GM23338 (cell line): ENCODE data around the gene ARFGAP2. TPM values are rescaled to one million over a fixed set of nuclear protein-coding genes. Genes with fewer than 3 reads are reported as not detected.

Experiments used
- ATAC-seq: fragments of 200-7000 bp; cut with Tn5 transposase; 3 replicates; pipeline ENCODE4 v1.9.1; 2020
- DNase-seq: peaks from one replicate; pipeline ENCODE4 v3.0.0-alpha.2; 2015; ENCODE audit warnings: low spot score
- H2AFZ ChIP-seq: fragments of 200-600 bp; sonication (generic); 2 replicates; pipeline ENCODE4 v1.8.0; 2016; ENCODE audit warnings: antibody characterized with exemption, mild to moderate bottlenecking, moderate library complexity
- H3F3A ChIP-seq: fragments of 200-600 bp; sonication (generic); replicated peaks from 2 replicates; pipeline ENCODE4 v1.8.0; 2017; ENCODE audit warnings: antibody characterized with exemption, mixed run types, low read depth
- H3K27ac ChIP-seq: fragments of 200-600 bp; sonication (generic); 2 replicates; pipeline ENCODE4 v1.6.1; 2016; ENCODE audit warnings: low read depth
- H3K27me3 ChIP-seq: fragments of 200-600 bp; sonication (generic); 2 replicates; pipeline ENCODE4 v1.8.0; 2016; ENCODE audit warnings: mild to moderate bottlenecking, mixed run types, moderate library complexity; ENCODE audit not compliant: insufficient read depth
- H3K36me3 ChIP-seq: fragments of 200-600 bp; sonication (generic); 2 replicates; pipeline ENCODE4 v1.8.0; 2016; ENCODE audit warnings: mild to moderate bottlenecking; ENCODE audit not compliant: insufficient read depth
- H3K4me1 ChIP-seq: fragments of 200-600 bp; sonication (generic); 2 replicates; pipeline ENCODE4 v1.8.0; 2016; ENCODE audit warnings: mild to moderate bottlenecking, moderate library complexity; ENCODE audit not compliant: insufficient read depth
- H3K4me2 ChIP-seq: fragments of 200-600 bp; sonication (generic); 2 replicates; pipeline ENCODE4 v1.7.1; 2017; ENCODE audit warnings: mixed run types
- H3K4me3 ChIP-seq: fragments of 200-600 bp; sonication (generic); 2 replicates; pipeline ENCODE4 v1.6.1; 2016; ENCODE audit warnings: mixed run types
- H3K79me2 ChIP-seq: fragments of 200-600 bp; sonication (generic); replicated peaks from 2 replicates; pipeline ENCODE4 v1.8.0; 2017; ENCODE audit warnings: mild to moderate bottlenecking; ENCODE audit not compliant: insufficient read depth
- H3K9me2 ChIP-seq: fragments of 200-600 bp; sonication (generic); 2 replicates; pipeline ENCODE4 v1.8.0; 2017; ENCODE audit not compliant: insufficient read depth
- H4K20me1 ChIP-seq: fragments of 200-600 bp; sonication (generic); replicated peaks from 2 replicates; pipeline ENCODE4 v1.8.0; 2017; ENCODE audit warnings: mild to moderate bottlenecking; ENCODE audit not compliant: insufficient read depth
- H3K27ac Mint-ChIP-seq: 2 replicates; pipeline ENCODE4 v1.8.0; 2020; ENCODE audit warnings: inconsistent platforms, mild to moderate bottlenecking, moderate library complexity, mixed read lengths
- H3K27me3 Mint-ChIP-seq: 3 replicates; pipeline ENCODE4 v1.8.0; 2022; ENCODE audit warnings: low read depth, mild to moderate bottlenecking, moderate library complexity, mixed read lengths, inconsistent platforms; ENCODE audit not compliant: insufficient read depth, poor library complexity
- H3K36me3 Mint-ChIP-seq: 3 replicates; pipeline ENCODE4 v1.8.0; 2021; ENCODE audit warnings: low read depth, mild to moderate bottlenecking, inconsistent platforms, moderate library complexity, mixed read lengths
- H3K4me1 Mint-ChIP-seq: 3 replicates; pipeline ENCODE4 v1.8.0; 2020; ENCODE audit warnings: mild to moderate bottlenecking, inconsistent platforms, mixed read lengths
- H3K4me3 Mint-ChIP-seq: 3 replicates; pipeline ENCODE4 v1.8.0; 2021; ENCODE audit warnings: moderate library complexity, mild to moderate bottlenecking, inconsistent platforms, mixed read lengths
- H3K9me3 Mint-ChIP-seq: 3 replicates; pipeline ENCODE4 v1.8.0; 2020; ENCODE audit warnings: moderate library complexity, mild to moderate bottlenecking, inconsistent platforms, mixed read lengths
- EZH2 ChIP-seq: fragments of 200-600 bp; sonication (generic); IDR thresholded peaks from one replicate; pipeline ENCODE4 v1.8.0; 2017; ENCODE audit warnings: antibody characterized with exemption, mild to moderate bottlenecking, low read depth; ENCODE audit not compliant: unreplicated experiment
- NANOG ChIP-seq: IDR thresholded peaks from 2 replicates; pipeline ENCODE4 v1.6.1; 2016; ENCODE audit warnings: antibody characterized with exemption, borderline replicate concordance
- POLR2AphosphoS5 ChIP-seq: IDR thresholded peaks from 2 replicates; pipeline ENCODE4 v1.6.1; 2016; ENCODE audit warnings: antibody characterized with exemption, low read depth
- STAT1 ChIP-seq: IDR thresholded peaks from one replicate; pipeline ENCODE4 v1.6.1; 2016; ENCODE audit warnings: antibody characterized with exemption; ENCODE audit not compliant: unreplicated experiment
- ZNF114 ChIP-seq: fragments of 250-450 bp; sonication (Bioruptor Pico); IDR thresholded peaks from 2 replicates; pipeline ENCODE4 v1.5.0; 2020; ENCODE audit warnings: mild to moderate bottlenecking, moderate library complexity
- polyA plus RNA-seq: library from polyadenylated mRNA; unstranded; fragments of >200 nt; fragmentation: Nextera tagmentation; extraction: Ambion mirVana; gene quantifications from 2 replicates; pipeline ENCODE4 v1.2.1, GENCODE V29; 2016
- total RNA-seq: library from RNA; depleted of rRNA; stranded (reverse); fragments of >200 nt; shearing (Covaris generic); gene quantifications from 2 replicates; pipeline ENCODE4 v1.2.3, GENCODE V29; 2014
- TF ChIP-seq, protein P1 (sequence below): IDR thresholded peaks from one replicate; pipeline ENCODE4 v1.6.1; 2018; ENCODE audit warnings: antibody characterized with exemption; ENCODE audit not compliant: unreplicated experiment
- TF ChIP-seq, protein P2 (sequence below): IDR thresholded peaks from 2 replicates; pipeline ENCODE4 v1.6.1; 2016; ENCODE audit warnings: antibody characterized with exemption
- TF ChIP-seq, protein P3 (sequence below): fragments of 250-450 bp; sonication (Bioruptor Pico); IDR thresholded peaks from 2 replicates; pipeline ENCODE4 v1.5.0; 2020; ENCODE audit warnings: mild to moderate bottlenecking, moderate library complexity

Gene ARFGAP2
- total and polyA plus RNA-seq, 2 experiments from 2014 or later: 25.6 to 122 TPM

DNA sequence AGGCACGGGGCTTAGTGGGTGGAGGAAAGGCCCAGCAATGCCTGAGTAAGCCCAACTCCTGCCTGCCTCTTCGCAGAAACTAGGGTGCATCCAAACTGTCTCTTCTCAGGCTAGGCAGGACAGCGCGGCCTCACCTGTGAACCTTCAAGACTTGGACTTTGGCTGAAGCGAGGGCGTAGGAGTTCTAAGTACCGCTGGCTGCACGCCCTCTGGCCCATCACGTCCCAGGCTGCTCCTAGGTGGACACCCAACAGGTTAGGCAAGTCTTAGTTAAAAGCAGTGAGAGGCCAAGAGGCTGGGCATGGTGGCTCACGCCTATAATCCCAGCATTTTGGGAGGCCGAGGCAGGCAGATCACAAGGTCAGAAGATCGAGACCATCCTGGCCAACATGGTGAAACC is 36.3 kb upstream of the ARFGAP2 start (continued):
- TF ChIP-seq, protein P1, sequence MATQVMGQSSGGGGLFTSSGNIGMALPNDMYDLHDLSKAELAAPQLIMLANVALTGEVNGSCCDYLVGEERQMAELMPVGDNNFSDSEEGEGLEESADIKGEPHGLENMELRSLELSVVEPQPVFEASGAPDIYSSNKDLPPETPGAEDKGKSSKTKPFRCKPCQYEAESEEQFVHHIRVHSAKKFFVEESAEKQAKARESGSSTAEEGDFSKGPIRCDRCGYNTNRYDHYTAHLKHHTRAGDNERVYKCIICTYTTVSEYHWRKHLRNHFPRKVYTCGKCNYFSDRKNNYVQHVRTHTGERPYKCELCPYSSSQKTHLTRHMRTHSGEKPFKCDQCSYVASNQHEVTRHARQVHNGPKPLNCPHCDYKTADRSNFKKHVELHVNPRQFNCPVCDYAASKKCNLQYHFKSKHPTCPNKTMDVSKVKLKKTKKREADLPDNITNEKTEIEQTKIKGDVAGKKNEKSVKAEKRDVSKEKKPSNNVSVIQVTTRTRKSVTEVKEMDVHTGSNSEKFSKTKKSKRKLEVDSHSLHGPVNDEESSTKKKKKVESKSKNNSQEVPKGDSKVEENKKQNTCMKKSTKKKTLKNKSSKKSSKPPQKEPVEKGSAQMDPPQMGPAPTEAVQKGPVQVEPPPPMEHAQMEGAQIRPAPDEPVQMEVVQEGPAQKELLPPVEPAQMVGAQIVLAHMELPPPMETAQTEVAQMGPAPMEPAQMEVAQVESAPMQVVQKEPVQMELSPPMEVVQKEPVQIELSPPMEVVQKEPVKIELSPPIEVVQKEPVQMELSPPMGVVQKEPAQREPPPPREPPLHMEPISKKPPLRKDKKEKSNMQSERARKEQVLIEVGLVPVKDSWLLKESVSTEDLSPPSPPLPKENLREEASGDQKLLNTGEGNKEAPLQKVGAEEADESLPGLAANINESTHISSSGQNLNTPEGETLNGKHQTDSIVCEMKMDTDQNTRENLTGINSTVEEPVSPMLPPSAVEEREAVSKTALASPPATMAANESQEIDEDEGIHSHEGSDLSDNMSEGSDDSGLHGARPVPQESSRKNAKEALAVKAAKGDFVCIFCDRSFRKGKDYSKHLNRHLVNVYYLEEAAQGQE: no peak
- TF ChIP-seq, protein P2, sequence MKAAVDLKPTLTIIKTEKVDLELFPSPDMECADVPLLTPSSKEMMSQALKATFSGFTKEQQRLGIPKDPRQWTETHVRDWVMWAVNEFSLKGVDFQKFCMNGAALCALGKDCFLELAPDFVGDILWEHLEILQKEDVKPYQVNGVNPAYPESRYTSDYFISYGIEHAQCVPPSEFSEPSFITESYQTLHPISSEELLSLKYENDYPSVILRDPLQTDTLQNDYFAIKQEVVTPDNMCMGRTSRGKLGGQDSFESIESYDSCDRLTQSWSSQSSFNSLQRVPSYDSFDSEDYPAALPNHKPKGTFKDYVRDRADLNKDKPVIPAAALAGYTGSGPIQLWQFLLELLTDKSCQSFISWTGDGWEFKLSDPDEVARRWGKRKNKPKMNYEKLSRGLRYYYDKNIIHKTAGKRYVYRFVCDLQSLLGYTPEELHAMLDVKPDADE: no peak
- TF ChIP-seq STAT1 (no peak), NANOG (no peak)

DNA sequence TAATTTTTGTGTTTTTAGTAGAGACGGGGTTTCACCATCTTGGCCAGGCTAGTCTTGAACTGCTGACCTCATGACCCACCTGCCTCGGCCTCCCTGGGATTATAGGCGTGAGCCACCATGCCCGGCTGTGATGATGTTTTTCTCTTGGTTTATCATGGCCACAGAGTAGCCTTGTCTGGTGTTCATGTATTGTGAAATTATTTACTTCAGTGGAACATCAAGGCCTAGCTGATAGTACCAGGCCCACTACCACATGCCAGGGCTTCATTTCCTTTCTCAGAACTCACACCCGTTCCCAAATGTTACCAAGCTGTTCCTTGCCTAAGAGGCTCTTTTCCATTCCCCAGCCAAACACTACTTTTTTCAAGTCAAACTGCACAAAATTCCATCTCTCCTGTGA is 31.9 kb upstream of the ARFGAP2 start:
- Histone ChIP-seq H3F3A (no peaks in the 10 kb centered on the region), H3K4me2 (no peak overlapping the region), H3K27me3 (no peaks in the 10 kb centered on the region), H3K9me2 (no peaks in the 10 kb centered on the region), H4K20me1 (no peaks in the 10 kb centered on the region), H3K4me1 (peaks cover 11% of the 10 kb centered on the region), H3K36me3 (no peaks in the 10 kb centered on the region), H3K4me3 (no peak overlapping the region), H3K27ac (no peak overlapping the region), H2AFZ (peak overlapping the region; percentile 75), H3K79me2 (no peaks in the 10 kb centered on the region)
- Mint-ChIP-seq H3K27me3 (peaks cover 9% of the 10 kb centered on the region), H3K4me1 (peaks cover 10% of the 10 kb centered on the region), H3K36me3 (no peaks in the 10 kb centered on the region), H3K9me3 (no peaks in the 10 kb centered on the region), H3K27ac (no peak overlapping the region), H3K4me3 (no peak overlapping the region)
- ATAC-seq (no peak), DNase-seq (no peak)
- TF ChIP-seq, protein P3, sequence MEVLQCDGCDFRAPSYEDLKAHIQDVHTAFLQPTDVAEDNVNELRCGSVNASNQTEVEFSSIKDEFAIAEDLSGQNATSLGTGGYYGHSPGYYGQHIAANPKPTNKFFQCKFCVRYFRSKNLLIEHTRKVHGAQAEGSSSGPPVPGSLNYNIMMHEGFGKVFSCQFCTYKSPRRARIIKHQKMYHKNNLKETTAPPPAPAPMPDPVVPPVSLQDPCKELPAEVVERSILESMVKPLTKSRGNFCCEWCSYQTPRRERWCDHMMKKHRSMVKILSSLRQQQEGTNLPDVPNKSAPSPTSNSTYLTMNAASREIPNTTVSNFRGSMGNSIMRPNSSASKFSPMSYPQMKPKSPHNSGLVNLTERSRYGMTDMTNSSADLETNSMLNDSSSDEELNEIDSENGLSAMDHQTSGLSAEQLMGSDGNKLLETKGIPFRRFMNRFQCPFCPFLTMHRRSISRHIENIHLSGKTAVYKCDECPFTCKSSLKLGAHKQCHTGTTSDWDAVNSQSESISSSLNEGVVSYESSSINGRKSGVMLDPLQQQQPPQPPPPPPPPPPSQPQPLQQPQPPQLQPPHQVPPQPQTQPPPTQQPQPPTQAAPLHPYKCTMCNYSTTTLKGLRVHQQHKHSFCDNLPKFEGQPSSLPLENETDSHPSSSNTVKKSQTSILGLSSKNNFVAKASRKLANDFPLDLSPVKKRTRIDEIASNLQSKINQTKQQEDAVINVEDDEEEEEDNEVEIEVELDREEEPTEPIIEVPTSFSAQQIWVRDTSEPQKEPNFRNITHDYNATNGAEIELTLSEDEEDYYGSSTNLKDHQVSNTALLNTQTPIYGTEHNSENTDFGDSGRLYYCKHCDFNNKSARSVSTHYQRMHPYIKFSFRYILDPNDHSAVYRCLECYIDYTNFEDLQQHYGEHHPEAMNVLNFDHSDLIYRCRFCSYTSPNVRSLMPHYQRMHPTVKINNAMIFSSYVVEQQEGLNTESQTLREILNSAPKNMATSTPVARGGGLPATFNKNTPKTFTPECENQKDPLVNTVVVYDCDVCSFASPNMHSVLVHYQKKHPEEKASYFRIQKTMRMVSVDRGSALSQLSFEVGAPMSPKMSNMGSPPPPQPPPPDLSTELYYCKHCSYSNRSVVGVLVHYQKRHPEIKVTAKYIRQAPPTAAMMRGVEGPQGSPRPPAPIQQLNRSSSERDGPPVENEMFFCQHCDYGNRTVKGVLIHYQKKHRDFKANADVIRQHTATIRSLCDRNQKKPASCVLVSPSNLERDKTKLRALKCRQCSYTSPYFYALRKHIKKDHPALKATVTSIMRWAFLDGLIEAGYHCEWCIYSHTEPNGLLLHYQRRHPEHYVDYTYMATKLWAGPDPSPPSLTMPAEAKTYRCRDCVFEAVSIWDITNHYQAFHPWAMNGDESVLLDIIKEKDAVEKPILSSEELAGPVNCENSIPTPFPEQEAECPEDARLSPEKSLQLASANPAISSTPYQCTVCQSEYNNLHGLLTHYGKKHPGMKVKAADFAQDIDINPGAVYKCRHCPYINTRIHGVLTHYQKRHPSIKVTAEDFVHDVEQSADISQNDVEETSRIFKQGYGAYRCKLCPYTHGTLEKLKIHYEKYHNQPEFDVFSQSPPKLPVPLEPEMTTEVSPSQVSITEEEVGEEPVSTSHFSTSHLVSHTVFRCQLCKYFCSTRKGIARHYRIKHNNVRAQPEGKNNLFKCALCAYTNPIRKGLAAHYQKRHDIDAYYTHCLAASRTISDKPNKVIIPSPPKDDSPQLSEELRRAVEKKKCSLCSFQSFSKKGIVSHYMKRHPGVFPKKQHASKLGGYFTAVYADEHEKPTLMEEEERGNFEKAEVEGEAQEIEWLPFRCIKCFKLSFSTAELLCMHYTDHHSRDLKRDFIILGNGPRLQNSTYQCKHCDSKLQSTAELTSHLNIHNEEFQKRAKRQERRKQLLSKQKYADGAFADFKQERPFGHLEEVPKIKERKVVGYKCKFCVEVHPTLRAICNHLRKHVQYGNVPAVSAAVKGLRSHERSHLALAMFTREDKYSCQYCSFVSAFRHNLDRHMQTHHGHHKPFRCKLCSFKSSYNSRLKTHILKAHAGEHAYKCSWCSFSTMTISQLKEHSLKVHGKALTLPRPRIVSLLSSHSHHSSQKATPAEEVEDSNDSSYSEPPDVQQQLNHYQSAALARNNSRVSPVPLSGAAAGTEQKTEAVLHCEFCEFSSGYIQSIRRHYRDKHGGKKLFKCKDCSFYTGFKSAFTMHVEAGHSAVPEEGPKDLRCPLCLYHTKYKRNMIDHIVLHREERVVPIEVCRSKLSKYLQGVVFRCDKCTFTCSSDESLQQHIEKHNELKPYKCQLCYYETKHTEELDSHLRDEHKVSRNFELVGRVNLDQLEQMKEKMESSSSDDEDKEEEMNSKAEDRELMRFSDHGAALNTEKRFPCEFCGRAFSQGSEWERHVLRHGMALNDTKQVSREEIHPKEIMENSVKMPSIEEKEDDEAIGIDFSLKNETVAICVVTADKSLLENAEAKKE (CRISPR knock-in tag): no peak
- TF ChIP-seq STAT1 (no peak), POLR2AphosphoS5 (no peak), ZNF114 (CRISPR knock-in tag) (no peak), EZH2 (no peak)
- TF ChIP-seq, protein P2: no peak
- TF ChIP-seq, protein P1: no peak
